Breast epithelium (tissue), 3 donors: ENCODE data around the gene MAP3K12.
"Not testable (repeated sequence)": the region's sequence is repeated elsewhere in the genome, so short reads cannot be mapped to it uniquely, and the experiment has no call there.

Experiments used
- CTCF ChIP-seq, 3 donors: fragments of 450-650 bp; IDR thresholded peaks; one replicate each; pipeline ENCODE4 v1.5.1; 2016 to 2017; ENCODE audit warnings: antibody characterized with exemption in 3 of 3, mild to moderate bottlenecking in 3 of 3, moderate library complexity in 3 of 3
- POLR2A ChIP-seq: fragments of 450-650 bp; IDR thresholded peaks from one replicate; pipeline ENCODE4 v1.6.1; 2016; ENCODE audit warnings: antibody characterized with exemption, mild to moderate bottlenecking, moderate library complexity

- TF ChIP-seq POLR2A; CTCF (IDR thresholded peaks at IDR 0.05): not testable (repeated sequence)
These were observed 49.1 kb upstream of the MAP3K12 start for GRCh38 chr12:53548354-53548753.
